ENCODE measurements around the gene SHMT2.

Gene SHMT2

GRCh38 chr12:57229634-57230380 is at the start of gene SHMT2:
Gene SHMT2 (plus strand): TSS chr12:57229711. CDS start chr12:57229779, 68 bp downstream.
- DNase-seq (ENCODE audit: low read depth in 2 of 2): peak; percentile 82 to 83

- no peak for DNase-seq (ENCODE audit: low read depth in 2 of 2)
These were observed 49.1 kb upstream of the SHMT2 start for GRCh38 chr12:57180321-57180989.

DNA sequence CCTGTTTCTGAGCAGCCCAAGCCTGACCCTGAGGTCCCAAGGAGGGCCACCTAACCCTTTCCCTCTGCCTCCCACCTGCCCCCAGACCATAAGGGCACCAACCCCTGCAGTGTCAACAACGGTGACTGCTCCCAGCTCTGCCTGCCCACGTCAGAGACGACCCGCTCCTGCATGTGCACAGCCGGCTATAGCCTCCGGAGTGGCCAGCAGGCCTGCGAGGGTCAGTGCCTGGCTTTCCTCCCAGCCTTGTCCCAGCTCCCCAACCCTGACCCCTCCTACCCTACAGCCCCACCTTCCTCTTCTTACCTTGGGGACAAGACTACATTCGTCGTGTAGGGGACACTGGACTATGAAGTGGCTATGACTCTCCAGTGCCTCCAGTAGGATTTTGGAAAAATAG is 48.4 kb upstream of the SHMT2 start:
- no peak for DNase-seq (ENCODE audit: low read depth in 2 of 2)

DNA sequence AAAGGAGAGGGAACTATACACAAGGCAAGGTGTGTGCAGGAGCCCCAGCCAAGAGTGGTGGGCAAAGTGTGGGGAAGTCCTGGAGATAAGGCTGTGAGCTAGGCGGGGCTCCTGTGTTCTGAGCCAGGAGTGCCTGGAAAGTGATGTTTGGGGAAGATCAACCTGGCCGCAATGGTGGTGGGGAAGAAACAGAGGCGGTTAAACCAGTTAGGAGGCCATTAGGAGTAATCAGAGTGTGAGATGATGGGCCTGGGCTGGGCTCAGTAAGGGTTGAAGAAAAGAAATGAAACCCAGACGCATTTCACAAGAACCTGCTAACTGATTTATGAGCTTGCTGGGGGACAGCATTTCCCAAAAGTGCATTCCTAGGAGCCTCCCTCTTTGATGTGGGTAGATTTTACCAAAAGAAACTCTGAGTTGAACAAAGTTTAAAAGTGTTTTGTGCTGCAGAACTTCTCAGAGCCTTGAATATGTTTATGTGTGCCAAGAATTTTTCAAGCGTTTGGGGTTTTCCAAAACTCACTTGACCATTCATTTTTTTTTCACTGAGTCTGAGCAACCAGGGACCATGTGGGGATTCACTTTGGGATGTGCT is 47.9 kb upstream of the SHMT2 start:
- DNase-seq (ENCODE audit: low read depth in 2 of 2): peak; percentile 48 to 51

DNA sequence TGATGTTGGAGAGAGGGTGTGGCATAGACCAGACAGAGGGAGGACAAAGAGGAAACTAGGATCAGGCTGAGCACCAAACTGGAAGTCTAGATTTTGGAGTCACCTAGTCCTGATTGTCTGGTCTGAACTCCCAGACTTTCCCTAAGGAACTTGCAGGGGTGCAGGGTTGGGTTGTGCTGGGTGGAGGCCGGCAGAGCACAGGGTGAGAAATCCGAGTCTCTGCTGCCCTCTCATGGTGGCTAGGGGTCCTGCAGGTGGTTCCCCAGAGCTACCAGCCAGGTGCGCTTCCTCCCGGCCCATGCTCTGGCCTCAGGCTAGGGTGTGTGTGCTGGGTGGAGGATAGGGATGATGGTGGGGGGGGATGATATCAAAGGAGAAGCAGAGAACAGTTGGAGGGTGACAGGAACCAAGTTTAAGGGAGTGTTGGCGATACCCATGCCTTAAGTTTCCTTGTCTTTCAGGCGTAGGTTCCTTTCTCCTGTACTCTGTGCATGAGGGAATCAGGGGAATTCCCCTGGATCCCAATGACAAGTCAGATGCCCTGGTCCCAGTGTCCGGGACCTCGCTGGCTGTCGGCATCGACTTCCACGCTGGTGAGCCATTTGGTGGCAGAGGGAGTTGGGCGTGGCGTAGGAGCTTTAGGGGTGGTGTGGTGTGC is 46.5 kb upstream of the SHMT2 start:
- DNase-seq (ENCODE audit: low read depth in 2 of 2): peak; percentile 12 to 15

DNA sequence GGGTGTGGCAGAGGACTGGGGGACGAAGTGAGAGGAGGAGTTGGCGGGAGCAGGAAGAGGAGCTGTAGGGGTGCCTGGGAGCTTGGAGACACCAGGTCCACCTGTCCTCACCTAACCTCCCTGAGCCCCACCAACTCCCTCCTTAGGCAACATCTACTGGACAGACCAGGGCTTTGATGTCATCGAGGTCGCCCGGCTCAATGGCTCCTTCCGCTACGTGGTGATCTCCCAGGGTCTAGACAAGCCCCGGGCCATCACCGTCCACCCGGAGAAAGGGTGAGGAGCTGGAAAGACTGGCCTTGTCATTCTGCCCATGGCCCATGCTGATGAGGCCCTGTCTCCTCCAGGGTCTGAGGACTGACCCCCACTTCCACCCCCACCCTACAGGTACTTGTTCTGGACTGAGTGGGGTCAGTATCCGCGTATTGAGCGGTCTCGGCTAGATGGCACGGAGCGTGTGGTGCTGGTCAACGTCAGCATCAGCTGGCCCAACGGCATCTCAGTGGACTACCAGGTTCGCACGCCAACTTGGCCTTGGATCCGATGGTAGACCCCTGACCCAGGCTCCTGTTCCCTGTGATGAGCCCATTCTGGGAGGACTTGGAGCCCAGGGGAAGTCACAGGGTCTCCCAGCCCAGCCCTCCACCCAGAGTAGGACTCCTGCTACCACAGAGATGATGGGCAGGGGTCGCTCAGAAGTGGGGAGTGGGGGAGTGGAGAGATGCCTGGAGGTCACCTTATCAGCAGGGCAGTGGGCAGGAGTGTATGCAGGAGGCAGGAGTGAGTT is 45.4 kb upstream of the SHMT2 start:
- DNase-seq (ENCODE audit: low read depth in 2 of 2): no peak

- no peak for DNase-seq (ENCODE audit: low read depth in 2 of 2)
These were observed 44.1 kb upstream of the SHMT2 start for GRCh38 chr12:57185403-57185802.

- no peak for DNase-seq (ENCODE audit: low read depth in 2 of 2)
These were observed 43.5 kb upstream of the SHMT2 start for GRCh38 chr12:57185906-57186508.

GRCh38 chr12:57187222-57188089 is 42.1 kb upstream of the SHMT2 start:
- no peak for DNase-seq (ENCODE audit: low read depth in 2 of 2)

- DNase-seq (ENCODE audit: low read depth in 2 of 2): no peak
These were observed 41.5 kb upstream of the SHMT2 start for GRCh38 chr12:57188090-57188425.

GRCh38 chr12:57190037-57190436 is 39.5 kb upstream of the SHMT2 start:
- DNase-seq (ENCODE audit: low read depth in 2 of 2): no peak

DNA sequence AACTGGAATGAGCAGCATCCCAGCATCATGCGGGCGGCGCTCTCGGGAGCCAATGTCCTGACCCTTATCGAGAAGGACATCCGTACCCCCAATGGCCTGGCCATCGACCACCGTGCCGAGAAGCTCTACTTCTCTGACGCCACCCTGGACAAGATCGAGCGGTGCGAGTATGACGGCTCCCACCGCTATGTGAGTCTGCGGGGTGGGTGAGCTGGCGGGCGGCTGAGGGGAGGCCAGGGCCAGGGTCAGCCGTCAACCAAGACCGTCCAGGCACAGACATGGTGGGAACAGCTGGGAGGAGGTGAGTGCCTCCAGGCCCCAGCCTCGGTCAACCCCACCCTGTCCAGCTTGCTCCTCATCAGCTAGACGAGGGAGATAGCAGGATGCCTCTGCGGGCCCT is 38.7 kb upstream of the SHMT2 start:
- DNase-seq (ENCODE audit: low read depth in 2 of 2): no peak

DNA sequence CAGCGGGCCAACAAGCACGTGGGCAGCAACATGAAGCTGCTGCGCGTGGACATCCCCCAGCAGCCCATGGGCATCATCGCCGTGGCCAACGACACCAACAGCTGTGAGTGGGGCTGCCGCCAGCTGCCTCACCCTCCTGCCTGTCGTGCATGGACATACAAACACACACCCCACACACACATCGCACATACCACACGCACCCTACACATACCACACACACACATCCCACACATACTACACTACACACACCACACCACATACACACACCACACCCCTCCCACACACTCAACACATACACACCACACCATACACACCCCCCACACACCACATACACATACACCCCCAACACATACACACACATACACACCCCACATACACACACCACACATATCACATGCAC is 38.1 kb upstream of the SHMT2 start:
- DNase-seq (ENCODE audit: low read depth in 2 of 2): no peak

DNA sequence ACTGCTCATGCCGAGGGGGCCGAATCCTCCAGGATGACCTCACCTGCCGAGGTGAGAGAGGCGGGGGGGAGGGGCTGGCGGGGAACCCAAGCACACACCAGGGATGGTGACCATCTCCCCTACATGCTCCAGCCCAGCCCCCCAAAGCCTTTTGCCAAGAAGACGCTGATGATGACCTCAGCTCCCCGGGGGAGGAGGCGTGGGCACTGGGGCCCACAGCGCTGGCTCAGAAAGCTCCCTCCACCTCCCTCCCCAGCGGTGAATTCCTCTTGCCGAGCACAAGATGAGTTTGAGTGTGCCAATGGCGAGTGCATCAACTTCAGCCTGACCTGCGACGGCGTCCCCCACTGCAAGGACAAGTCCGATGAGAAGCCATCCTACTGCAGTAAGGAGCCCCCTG is 36.6 kb upstream of the SHMT2 start:
- no peak for DNase-seq (ENCODE audit: low read depth in 2 of 2)

DNA sequence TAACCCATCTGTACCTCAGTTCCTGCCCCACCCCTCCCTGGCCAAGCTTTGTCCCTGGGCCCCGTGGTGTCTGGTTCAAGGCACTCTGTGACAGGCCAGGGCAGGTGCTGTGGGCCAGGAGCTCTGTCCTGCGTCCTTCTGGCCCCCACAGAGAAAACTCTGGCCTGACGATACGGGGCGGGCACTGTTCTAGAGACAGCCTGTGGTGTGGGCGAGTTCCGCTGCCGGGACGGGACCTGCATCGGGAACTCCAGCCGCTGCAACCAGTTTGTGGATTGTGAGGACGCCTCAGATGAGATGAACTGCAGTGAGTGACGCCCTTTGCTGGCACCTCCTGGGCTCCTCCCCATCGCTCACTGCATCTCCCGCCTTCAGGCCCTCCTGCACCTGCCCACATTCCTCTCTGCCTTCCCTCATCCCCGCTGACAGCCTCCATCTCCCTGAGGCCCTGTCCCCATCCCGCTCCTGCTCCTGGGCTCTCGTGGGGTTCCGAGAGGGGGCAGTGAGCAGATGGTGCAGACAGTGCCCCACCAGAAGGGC is 35.7 kb upstream of the SHMT2 start:
- no peak for DNase-seq (ENCODE audit: low read depth in 2 of 2)

DNA sequence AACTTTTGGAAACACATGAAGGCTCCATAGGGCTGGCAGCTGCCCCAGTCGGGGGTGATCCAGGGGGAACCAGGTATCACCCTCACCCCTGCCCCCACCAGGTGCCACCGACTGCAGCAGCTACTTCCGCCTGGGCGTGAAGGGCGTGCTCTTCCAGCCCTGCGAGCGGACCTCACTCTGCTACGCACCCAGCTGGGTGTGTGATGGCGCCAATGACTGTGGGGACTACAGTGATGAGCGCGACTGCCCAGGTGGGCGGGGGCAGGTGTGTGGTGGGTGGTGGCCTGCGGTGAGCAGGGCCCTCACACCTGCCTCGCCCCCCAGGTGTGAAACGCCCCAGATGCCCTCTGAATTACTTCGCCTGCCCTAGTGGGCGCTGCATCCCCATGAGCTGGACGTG is 35.3 kb upstream of the SHMT2 start:
- DNase-seq (ENCODE audit: low read depth in 2 of 2): no peak

DNA sequence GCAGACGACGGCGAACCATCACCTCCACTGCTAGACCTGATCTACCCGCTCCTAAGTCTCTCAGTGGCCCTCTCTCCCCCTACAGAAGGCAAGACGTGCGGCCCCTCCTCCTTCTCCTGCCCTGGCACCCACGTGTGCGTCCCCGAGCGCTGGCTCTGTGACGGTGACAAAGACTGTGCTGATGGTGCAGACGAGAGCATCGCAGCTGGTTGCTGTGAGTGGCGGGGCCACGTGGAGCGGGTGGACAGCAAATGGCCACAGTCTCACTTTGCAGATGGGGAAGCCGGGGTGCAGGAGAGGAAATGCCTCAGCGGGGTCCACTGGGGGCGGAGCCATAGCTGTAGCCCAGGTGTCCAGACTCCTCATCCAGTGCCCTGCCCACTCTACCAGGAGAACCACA is 34.3 kb upstream of the SHMT2 start:
- no peak for DNase-seq (ENCODE audit: low read depth in 2 of 2)

GRCh38 chr12:57195611-57196371 is 33.7 kb upstream of the SHMT2 start:
- no peak for DNase-seq (ENCODE audit: low read depth in 2 of 2)

- DNase-seq (ENCODE audit: low read depth in 2 of 2): no peak
These were observed 33.1 kb upstream of the SHMT2 start for GRCh38 chr12:57196439-57196838.
